ENCODE results near the gene SSX2IP. TPM values are rescaled to one million over a fixed set of nuclear protein-coding genes. Genes with fewer than 3 reads are reported as not detected.

Gene SSX2IP
- total and polyA plus RNA-seq, 9 of the 15 experiments (the other 6 are each of a cell fraction or from before 2014, with no cell fraction given) = 20.6 to 96.7 (median 61.7) TPM

DNA sequence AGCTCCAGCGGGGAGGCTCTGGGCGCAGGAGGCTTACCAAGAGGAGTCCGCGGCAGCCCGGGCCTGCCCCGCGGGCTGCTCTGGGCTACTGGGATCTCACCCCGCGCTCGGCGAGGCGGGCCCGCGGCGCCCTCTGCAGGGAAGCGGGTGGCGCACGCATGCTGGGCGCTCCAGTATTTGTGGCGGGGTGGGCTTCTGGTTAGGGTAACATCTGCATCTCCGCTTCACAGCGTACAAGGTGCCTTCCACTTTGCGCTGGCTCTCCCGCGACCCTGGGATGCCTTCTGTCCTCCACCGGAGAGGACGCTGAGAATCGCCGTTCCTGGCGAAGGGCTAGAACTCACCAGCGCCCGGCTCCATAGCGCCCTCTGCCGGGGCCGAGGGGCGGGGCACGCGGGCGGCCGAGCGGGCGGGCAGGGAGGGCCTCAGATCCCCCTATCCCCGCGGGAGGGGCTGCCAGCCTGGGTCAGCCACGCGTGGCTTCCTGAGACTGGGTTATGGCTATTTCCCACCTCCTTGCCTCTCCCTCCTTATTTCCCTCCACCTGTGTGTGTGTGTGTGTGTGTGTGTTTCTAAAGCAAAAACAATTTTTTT is 69.4 kb downstream of the SSX2IP start (continued):
- TF ChIP-seq, protein P1, sequence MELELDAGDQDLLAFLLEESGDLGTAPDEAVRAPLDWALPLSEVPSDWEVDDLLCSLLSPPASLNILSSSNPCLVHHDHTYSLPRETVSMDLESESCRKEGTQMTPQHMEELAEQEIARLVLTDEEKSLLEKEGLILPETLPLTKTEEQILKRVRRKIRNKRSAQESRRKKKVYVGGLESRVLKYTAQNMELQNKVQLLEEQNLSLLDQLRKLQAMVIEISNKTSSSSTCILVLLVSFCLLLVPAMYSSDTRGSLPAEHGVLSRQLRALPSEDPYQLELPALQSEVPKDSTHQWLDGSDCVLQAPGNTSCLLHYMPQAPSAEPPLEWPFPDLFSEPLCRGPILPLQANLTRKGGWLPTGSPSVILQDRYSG (tag; conservative IDR thresholded peaks at IDR 0.05; ENCODE audit: low read depth) = no peak
- TF ChIP-seq RAD51 (IDR thresholded peaks at IDR 0.05; ENCODE audit: borderline replicate concordance, low read depth) (no peak; the same call in 1 of the 2 replicates), ZSCAN29 (IDR thresholded peaks at IDR 0.05) (peak; percentile 13; the same call in 1 of the 2 replicates), ERF (CRISPR knock-in tag; IDR thresholded peaks at IDR 0.05) (no peak), HNRNPH1 (optimal IDR thresholded peaks at IDR 0.05; ENCODE audit: low read depth, low read length) (no peak), TRIM24 (IDR thresholded peaks at IDR 0.05) (peak in 1 of 2 experiments; percentile 50; a peak in 1 of 4 replicates), FOSL1 (tag; conservative IDR thresholded peaks at IDR 0.05) (0 out of 2 replicates have a peak, but pooled peaks have one; percentile 21), SIN3A (IDR thresholded peaks at IDR 0.05; ENCODE audit: borderline replicate concordance in 2 of 2, control insufficient read depth in 1 of 2, low read depth in 2 of 2, low read length in 2 of 2) (no peak)
- TF ChIP-seq, protein P2, sequence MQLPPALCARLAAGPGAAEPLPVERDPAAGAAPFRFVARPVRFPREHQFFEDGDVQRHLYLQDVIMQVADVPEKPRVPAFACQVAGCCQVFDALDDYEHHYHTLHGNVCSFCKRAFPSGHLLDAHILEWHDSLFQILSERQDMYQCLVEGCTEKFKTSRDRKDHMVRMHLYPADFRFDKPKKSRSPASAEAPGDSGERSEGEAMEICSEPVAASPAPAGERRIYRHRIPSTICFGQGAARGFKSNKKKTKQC (CRISPR knock-in tag; IDR thresholded peaks at IDR 0.05) = peak; percentile 79
- TF ChIP-seq, protein P3, sequence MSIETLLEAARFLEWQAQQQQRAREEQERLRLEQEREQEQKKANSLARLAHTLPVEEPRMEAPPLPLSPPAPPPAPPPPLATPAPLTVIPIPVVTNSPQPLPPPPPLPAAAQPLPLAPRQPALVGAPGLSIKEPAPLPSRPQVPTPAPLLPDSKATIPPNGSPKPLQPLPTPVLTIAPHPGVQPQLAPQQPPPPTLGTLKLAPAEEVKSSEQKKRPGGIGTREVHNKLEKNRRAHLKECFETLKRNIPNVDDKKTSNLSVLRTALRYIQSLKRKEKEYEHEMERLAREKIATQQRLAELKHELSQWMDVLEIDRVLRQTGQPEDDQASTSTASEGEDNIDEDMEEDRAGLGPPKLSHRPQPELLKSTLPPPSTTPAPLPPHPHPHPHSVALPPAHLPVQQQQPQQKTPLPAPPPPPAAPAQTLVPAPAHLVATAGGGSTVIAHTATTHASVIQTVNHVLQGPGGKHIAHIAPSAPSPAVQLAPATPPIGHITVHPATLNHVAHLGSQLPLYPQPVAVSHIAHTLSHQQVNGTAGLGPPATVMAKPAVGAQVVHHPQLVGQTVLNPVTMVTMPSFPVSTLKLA (conservative IDR thresholded peaks at IDR 0.05) = peak; percentile 78 to 81
- TF ChIP-seq, protein P4, sequence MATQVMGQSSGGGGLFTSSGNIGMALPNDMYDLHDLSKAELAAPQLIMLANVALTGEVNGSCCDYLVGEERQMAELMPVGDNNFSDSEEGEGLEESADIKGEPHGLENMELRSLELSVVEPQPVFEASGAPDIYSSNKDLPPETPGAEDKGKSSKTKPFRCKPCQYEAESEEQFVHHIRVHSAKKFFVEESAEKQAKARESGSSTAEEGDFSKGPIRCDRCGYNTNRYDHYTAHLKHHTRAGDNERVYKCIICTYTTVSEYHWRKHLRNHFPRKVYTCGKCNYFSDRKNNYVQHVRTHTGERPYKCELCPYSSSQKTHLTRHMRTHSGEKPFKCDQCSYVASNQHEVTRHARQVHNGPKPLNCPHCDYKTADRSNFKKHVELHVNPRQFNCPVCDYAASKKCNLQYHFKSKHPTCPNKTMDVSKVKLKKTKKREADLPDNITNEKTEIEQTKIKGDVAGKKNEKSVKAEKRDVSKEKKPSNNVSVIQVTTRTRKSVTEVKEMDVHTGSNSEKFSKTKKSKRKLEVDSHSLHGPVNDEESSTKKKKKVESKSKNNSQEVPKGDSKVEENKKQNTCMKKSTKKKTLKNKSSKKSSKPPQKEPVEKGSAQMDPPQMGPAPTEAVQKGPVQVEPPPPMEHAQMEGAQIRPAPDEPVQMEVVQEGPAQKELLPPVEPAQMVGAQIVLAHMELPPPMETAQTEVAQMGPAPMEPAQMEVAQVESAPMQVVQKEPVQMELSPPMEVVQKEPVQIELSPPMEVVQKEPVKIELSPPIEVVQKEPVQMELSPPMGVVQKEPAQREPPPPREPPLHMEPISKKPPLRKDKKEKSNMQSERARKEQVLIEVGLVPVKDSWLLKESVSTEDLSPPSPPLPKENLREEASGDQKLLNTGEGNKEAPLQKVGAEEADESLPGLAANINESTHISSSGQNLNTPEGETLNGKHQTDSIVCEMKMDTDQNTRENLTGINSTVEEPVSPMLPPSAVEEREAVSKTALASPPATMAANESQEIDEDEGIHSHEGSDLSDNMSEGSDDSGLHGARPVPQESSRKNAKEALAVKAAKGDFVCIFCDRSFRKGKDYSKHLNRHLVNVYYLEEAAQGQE (IDR thresholded peaks at IDR 0.05; ENCODE audit: borderline replicate concordance) = peak; percentile 58; the same call in 1 of the 2 replicates
- TF ChIP-seq, protein P4 (CRISPR knock-in tag; IDR thresholded peaks at IDR 0.05; ENCODE audit: low read depth) = no peak
- TF ChIP-seq, protein P5, sequence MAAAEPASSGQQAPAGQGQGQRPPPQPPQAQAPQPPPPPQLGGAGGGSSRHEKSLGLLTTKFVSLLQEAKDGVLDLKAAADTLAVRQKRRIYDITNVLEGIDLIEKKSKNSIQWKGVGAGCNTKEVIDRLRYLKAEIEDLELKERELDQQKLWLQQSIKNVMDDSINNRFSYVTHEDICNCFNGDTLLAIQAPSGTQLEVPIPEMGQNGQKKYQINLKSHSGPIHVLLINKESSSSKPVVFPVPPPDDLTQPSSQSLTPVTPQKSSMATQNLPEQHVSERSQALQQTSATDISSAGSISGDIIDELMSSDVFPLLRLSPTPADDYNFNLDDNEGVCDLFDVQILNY (CRISPR knock-in tag; IDR thresholded peaks at IDR 0.05) = 0 out of 2 replicates have a peak, but pooled peaks have one; percentile 52

All from K562 (cell line).